Calu3 (cell line): ENCODE data around the gene OR8D1. TPM values are rescaled to one million over a fixed set of nuclear protein-coding genes. Genes with fewer than 3 reads are reported as not detected.
"Not testable (repeated sequence)": the region's sequence is repeated elsewhere in the genome, so short reads cannot be mapped to it uniquely, and the experiment has no call there.

Source experiments
- BruUV-seq: library from RNA; stranded (reverse); fragments of 400-500 nt; replicated peaks from 2 replicates; lab custom pipeline; 2021; lab: Mats Ljungman, UMichigan
- CTCF ChIA-PET: fragments of 300-600 bp; sonication (Branson Sonifier 250); formaldehyde crosslinking; loops from one replicate; lab custom pipeline; 2022; ENCODE audit warnings: antibody characterized with exemption; lab: Charles Lee
- DNase-seq: peaks from one replicate; pipeline ENCODE4 v3.0.0; 2022
- H3K27ac Mint-ChIP-seq: one replicate; pipeline ENCODE4 v1.8.0; 2022; ENCODE audit warnings: mixed read lengths; ENCODE audit not compliant: unreplicated experiment
- H3K27me3 Mint-ChIP-seq: one replicate; pipeline ENCODE4 v1.8.0; 2022; ENCODE audit warnings: mixed read lengths; ENCODE audit not compliant: unreplicated experiment
- H3K36me3 Mint-ChIP-seq: one replicate; pipeline ENCODE4 v1.8.0; 2022; ENCODE audit warnings: mild to moderate bottlenecking, moderate library complexity, mixed read lengths; ENCODE audit not compliant: insufficient read depth, unreplicated experiment
- H3K4me1 Mint-ChIP-seq: one replicate; pipeline ENCODE4 v1.8.0; 2022; ENCODE audit warnings: mild to moderate bottlenecking, low read depth, mixed read lengths; ENCODE audit not compliant: unreplicated experiment
- H3K4me3 Mint-ChIP-seq: one replicate; pipeline ENCODE4 v1.8.0; 2022; ENCODE audit warnings: mild to moderate bottlenecking, low read depth, moderate library complexity, mixed read lengths; ENCODE audit not compliant: unreplicated experiment
- H3K9me3 Mint-ChIP-seq: one replicate; pipeline ENCODE4 v1.8.0; 2022; ENCODE audit warnings: low read depth, mixed read lengths; ENCODE audit not compliant: unreplicated experiment
- intact Hi-C: fragments of 100-400 bp; cut with micrococcal nuclease; formaldehyde crosslinking; loops from one replicate; pipeline ENCODE4 v1.10.0; 2022; ENCODE audit not compliant: unreplicated experiment
- total RNA-seq: library from RNA; stranded (reverse); gene quantifications from 2 replicates; pipeline ENCODE4 v1.2.3, GENCODE V29; 2022
- TF ChIP-seq, protein P1 (sequence below): fragments of 200-600 bp; IDR thresholded peaks from one replicate; pipeline ENCODE4 v1.8.0; 2022; ENCODE audit warnings: antibody characterized with exemption; ENCODE audit not compliant: unreplicated experiment

Gene OR8D1
- total RNA-seq, 1 experiment from 2014 or later, result not detected

DNA sequence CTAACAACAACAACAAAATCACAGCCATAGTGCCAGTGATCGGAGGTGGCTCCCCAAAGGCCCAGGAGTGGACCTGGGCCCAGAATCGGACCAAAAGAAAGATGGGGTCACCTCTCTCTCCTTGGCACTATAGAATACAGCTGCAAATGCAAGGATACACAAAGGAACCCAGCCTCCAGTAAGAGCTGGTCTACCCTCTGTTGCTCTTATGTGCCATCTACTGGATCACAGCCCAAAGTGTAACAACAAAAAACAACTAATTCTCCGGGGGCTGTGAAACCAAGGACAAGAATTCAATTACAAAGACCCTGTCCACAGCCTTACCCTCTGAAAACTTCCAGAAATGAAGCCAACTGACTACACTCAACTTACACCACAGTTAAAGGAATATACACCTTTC is 35.9 kb downstream of the OR8D1 start:
- CTCF ChIA-PET, result no interaction called here
- Mint-ChIP-seq H3K36me3 (no peaks in the 10 kb centered on the region), H3K9me3 (peaks cover 8% of the 10 kb centered on the region), H3K27ac (no peak overlapping the region), H3K27me3 (no peaks in the 10 kb centered on the region), H3K4me1 (no peaks in the 10 kb centered on the region), H3K4me3 (no peak overlapping the region)
- intact Hi-C loops, result no loop called here
- no peak for DNase-seq
- BruUV-seq, result no TSS peak
- TF ChIP-seq, protein P1, sequence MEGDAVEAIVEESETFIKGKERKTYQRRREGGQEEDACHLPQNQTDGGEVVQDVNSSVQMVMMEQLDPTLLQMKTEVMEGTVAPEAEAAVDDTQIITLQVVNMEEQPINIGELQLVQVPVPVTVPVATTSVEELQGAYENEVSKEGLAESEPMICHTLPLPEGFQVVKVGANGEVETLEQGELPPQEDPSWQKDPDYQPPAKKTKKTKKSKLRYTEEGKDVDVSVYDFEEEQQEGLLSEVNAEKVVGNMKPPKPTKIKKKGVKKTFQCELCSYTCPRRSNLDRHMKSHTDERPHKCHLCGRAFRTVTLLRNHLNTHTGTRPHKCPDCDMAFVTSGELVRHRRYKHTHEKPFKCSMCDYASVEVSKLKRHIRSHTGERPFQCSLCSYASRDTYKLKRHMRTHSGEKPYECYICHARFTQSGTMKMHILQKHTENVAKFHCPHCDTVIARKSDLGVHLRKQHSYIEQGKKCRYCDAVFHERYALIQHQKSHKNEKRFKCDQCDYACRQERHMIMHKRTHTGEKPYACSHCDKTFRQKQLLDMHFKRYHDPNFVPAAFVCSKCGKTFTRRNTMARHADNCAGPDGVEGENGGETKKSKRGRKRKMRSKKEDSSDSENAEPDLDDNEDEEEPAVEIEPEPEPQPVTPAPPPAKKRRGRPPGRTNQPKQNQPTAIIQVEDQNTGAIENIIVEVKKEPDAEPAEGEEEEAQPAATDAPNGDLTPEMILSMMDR, result no peak

DNA sequence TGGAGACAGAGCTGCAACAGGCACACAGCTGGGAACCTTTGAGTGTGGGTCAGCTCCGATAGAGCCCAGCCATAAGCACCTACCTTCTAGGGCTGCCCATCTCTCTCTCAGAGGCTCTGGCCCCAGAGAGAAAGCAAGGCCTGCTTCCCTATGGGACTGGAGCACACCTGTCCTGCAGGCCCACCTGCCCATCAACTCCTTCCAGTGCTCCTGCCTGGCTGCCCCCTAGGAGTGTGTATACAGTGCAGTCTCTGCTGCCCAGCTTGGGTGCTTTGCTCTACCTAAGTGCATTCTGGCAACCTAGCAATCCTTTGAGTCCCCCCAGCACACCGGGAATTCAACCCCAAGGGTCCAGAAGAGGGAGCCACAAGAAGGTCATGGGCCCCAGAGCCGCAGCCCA is 36.5 kb downstream of the OR8D1 start:
- H3K27me3 Mint-ChIP-seq, result no peaks in the 10 kb centered on the region
- no peak overlapping the region for H3K27ac Mint-ChIP-seq
- CTCF ChIA-PET, result no interaction called here

DNA sequence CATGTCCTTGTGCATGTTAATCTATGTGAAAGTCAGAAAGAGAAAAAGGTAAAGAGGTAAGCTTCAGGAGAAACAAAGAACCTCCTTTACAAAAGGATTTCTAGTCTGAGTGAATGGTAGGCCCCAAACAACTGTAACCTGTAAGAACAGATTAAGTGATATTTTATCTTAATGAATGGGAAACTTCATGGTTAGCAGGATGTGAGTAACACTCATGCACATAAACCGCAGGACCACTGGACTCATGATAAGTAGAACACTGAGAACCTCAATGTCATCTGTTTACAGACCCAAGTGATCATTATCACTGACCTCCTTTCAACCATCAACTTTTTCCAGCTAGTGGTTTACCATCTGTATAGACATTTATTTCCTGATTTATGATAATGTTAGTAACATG is 37.7 kb downstream of the OR8D1 start:
- no TSS peak for BruUV-seq
- DNase-seq, result no peak
- CTCF ChIA-PET, result no interaction called here

More for the DNA sequence above, 36.5 kb downstream of the OR8D1 start:
- peaks cover 8% of the 10 kb centered on the region for H3K9me3 Mint-ChIP-seq
- no peak overlapping the region for H3K4me3 Mint-ChIP-seq
- TF ChIP-seq, protein P1, result no peak
- H3K36me3 Mint-ChIP-seq, result no peaks in the 10 kb centered on the region
- no peaks in the 10 kb centered on the region for H3K4me1 Mint-ChIP-seq
- no peak for DNase-seq
- intact Hi-C loops, result no loop called here
- no TSS peak for BruUV-seq

DNA sequence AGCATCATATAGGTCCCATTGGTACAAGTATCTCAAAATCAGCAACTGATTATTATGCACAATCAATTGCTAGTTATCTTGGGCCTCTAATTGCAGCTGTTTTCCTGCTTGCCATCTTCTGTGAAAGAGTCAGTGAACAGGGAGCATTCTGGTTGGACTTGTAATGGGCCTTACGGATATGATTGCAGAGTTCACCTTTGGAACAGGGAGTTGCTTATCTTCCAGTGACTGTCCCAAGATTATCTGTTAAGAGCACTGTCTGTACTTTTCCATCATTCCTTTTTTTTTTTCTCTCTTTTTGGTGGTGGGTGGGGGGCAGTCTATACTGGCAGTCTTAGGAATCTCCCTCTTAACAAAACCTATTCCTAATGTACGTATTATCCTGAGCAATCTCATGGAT is 39.7 kb downstream of the OR8D1 start:
- Mint-ChIP-seq H3K27me3 (no peaks in the 10 kb centered on the region), H3K4me1 (no peaks in the 10 kb centered on the region), H3K36me3 (no peaks in the 10 kb centered on the region), H3K4me3 (no peak overlapping the region), H3K27ac (no peak overlapping the region), H3K9me3 (peaks cover 3% of the 10 kb centered on the region)
- intact Hi-C loops, result no loop called here
- CTCF ChIA-PET, result no interaction called here
- TF ChIP-seq, protein P1, result no peak
- no TSS peak for BruUV-seq
- no peak for DNase-seq

More for the DNA sequence above, 37.7 kb downstream of the OR8D1 start:
- intact Hi-C loops, result no loop called here
- Mint-ChIP-seq H3K27ac (no peak overlapping the region), H3K9me3 (peaks cover 8% of the 10 kb centered on the region), H3K27me3 (no peaks in the 10 kb centered on the region), H3K4me1 (no peaks in the 10 kb centered on the region), H3K36me3 (no peaks in the 10 kb centered on the region), H3K4me3 (no peak overlapping the region)
- TF ChIP-seq, protein P1, result no peak

DNA sequence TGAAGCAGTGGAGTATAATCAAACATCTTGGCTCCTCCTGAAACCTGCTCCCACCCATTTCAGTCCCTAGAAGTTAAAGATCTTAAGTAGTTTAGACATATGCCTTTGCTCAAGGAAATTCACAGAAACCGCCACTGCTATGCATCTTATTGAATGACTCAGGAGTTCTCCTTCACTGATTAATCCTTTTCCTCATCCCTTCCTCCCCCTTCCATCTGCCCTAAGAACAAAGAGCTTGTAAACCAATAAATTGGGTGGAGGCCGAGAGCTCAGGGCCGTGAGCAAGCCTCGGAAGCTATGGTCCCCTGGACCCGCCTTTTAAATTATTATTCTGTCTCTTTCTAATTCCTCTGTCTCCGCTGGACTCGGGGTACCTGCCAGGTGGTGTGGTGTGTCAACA is 42.9 kb downstream of the OR8D1 start:
- H3K27me3 Mint-ChIP-seq, BruUV-seq: not testable (repeated sequence)

DNA sequence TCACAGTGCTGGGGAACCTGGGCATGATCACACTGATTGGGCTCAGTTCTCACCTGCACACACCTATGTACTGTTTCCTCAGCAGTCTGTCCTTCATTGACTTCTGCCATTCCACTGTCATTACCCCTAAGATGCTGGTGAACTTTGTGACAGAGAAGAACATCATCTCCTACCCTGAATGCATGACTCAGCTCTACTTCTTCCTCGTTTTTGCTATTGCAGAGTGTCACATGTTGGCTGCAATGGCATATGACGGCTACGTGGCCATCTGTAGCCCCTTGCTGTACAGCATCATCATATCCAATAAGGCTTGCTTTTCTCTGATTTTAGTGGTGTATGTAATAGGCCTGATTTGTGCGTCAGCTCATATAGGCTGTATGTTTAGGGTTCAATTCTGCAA is 48.7 kb downstream of the OR8D1 start:
- H3K27me3 Mint-ChIP-seq, intact Hi-C loops, BruUV-seq, H3K9me3 Mint-ChIP-seq, H3K27ac Mint-ChIP-seq, H3K4me3 Mint-ChIP-seq, DNase-seq, CTCF ChIA-PET, H3K4me1 Mint-ChIP-seq, H3K36me3 Mint-ChIP-seq: not testable (repeated sequence)

More for the DNA sequence above, 42.9 kb downstream of the OR8D1 start:
- H3K9me3 Mint-ChIP-seq, H3K27ac Mint-ChIP-seq, CTCF ChIA-PET, H3K4me3 Mint-ChIP-seq, intact Hi-C loops, DNase-seq, H3K4me1 Mint-ChIP-seq, H3K36me3 Mint-ChIP-seq: not testable (repeated sequence)
